CD4-positive, alpha-beta T cell treated with Interleukin-6 for 4 hours (primary cell): ENCODE measurements around the gene NCF4.

Experiments used
- DNase-seq: peaks from one replicate; pipeline ENCODE4 v3.0.0-alpha.2; 2020; ENCODE audit warnings: mixed read lengths

NCF4 gene

GRCh38 chr22:36865346-36865745 is 4.5 kb downstream of the NCF4 start:
- DNase-seq: no peak

- no peak for DNase-seq
These were observed 6.9 kb downstream of the NCF4 start for GRCh38 chr22:36867695-36868094.

GRCh38 chr22:36868546-36869181 is 7.9 kb downstream of the NCF4 start:
- no peak for DNase-seq

GRCh38 chr22:36870250-36870649 is 9.4 kb downstream of the NCF4 start:
- DNase-seq: no peak

- no peak for DNase-seq
These were observed 10.9 kb downstream of the NCF4 start for GRCh38 chr22:36871669-36872081.

- no peak for DNase-seq
These were observed 11.3 kb downstream of the NCF4 start for GRCh38 chr22:36872084-36872483.

GRCh38 chr22:36872866-36873498 is 12.2 kb downstream of the NCF4 start:
- no peak for DNase-seq

- DNase-seq: peak; percentile 27
These were observed 13.0 kb downstream of the NCF4 start for GRCh38 chr22:36873614-36874308.

- DNase-seq: no peak
These were observed 13.5 kb downstream of the NCF4 start for GRCh38 chr22:36874309-36874696.

- DNase-seq: no peak
These were observed 13.9 kb downstream of the NCF4 start for GRCh38 chr22:36874736-36875135.

GRCh38 chr22:36875741-36876140 is 14.9 kb downstream of the NCF4 start:
- DNase-seq: no peak

- DNase-seq: no peak
These were observed 19.0 kb downstream of the NCF4 start for GRCh38 chr22:36879775-36880174.

- DNase-seq: no peak
These were observed 20.9 kb downstream of the NCF4 start for GRCh38 chr22:36881504-36882245.

GRCh38 chr22:36884349-36885158 is 23.7 kb downstream of the NCF4 start:
- DNase-seq: no peak

- no peak for DNase-seq
These were observed 24.7 kb downstream of the NCF4 start for GRCh38 chr22:36885474-36885873.

GRCh38 chr22:36886016-36886415 is 25.2 kb downstream of the NCF4 start:
- no peak for DNase-seq

GRCh38 chr22:36887162-36887561 is 26.4 kb downstream of the NCF4 start:
- DNase-seq: peak; percentile 14

GRCh38 chr22:36891646-36892045 is 30.8 kb downstream of the NCF4 start:
- no peak for DNase-seq

- DNase-seq: no peak
These were observed 31.5 kb downstream of the NCF4 start for GRCh38 chr22:36892292-36892691.

- DNase-seq: no peak
These were observed 32.5 kb downstream of the NCF4 start for GRCh38 chr22:36893262-36893661.

- DNase-seq: no peak
These were observed 33.5 kb downstream of the NCF4 start for GRCh38 chr22:36894266-36894665.

GRCh38 chr22:36897611-36898010 is 36.8 kb downstream of the NCF4 start:
- DNase-seq: no peak

GRCh38 chr22:36898690-36899089 is 37.9 kb downstream of the NCF4 start:
- no peak for DNase-seq
